ENCODE data around the gene ANKRD44.

ANKRD44 gene

DNA sequence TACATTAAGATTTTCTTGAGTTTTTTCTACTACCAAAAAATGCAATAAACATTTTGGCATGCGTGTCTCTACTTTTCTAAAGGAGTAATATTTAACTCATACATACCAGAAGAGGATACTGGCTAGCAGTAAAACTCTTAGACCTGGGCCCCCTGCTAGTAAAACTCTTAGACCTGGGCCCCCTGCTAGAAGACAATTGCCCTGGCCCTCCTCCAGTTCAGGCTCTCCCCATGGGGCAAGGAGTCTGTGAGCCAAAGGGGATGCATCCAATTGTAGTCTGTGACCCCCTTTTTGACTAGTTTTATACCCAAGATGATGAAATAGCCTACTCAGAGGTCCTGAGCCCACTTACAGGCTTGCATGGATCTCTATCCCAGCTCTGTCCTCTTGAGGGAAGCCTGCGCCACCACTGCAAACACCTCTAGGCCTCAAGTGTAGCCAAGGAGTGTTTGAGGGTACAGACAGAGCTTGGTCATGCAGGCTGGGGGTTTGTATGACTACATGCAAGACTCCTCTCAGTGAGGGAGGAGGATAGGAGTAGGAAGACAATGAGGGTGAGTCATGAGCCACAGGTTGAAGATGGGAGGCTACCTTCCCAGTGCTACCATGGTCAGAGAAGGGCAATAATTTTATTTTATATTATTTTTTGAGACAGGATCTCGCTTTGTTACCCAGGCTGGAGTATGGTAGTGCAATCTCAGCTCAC is 338.9 kb downstream of the ANKRD44 start:
- ATAC-seq = no peak

DNA sequence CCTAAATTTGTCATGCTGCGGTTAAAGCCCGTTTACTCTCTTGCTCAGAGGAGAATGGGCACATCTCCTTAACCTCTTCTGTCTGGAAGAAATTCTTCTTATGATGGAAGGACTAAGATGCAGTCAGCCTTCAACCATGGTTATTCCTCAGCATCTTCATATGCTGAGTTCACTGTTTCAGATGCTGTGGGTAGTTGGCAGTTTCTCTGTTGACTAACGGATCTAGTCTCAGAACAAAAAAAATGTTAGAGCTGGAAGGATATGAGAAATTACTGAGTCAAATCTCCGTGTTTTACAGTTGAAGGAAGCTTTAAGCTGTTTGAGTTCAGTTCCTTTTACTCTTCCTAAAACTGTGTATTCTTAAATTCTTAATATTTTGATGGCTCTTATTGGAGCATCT is 340.5 kb downstream of the ANKRD44 start:
- ATAC-seq = no peak

DNA sequence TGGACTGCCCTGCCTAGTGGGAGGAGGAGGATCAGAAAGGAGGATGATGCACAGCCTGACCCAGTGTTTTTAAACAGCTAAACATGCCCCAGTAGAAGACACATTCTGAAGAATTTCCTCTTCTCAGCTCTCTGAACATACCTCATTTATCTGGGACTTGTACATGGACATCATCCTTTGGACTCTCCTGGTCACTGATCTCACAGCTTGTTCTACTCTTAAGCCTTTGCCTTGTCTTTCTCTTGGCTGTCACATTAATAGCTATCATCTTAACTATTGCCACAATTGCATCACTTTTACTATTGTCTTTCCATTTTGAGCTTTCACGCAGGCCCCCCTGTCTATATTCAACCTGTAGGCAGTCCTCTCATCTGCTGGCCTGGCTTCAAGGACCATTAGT is 342.1 kb downstream of the ANKRD44 start:
- ATAC-seq = no peak

DNA sequence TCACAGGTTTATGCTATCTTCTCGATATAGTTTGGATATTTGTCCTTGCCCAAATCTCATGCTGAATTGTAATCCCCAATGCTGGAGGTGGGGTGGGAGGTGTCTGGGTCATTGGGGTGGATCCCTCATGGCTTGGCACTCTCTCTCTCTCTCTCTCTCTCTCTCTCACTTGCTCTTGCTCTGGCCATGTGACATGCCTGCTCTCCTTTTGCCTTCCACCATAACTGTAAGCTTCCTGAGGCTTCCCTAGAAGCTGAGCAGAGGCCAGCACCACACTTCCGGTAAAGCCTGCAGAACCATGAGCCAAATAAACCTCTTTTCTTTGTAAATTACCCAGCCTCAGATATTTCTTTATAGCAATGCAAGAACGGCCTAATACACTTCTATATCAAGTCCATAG is 342.8 kb downstream of the ANKRD44 start:
- ATAC-seq = no peak

DNA sequence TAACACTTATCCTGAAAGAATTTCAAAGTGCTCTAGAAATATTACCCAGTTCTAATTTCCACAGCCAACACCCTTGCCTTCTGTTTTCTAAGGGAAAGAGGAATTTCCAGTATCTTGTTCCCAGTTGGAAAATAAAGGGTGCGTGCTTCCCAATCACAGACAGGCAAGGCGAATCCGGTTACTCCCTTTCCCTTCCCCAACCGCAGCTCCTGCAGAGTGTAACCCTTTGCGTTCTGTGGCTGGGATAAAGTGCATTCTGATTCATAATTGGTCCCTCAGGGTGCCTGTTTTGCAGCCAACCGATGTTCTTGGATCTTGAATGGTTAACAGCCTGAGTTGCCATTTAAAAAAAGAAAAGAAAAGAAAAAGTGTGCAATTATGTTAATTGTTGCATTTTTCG is 343.5 kb downstream of the ANKRD44 start:
- ATAC-seq = no peak

DNA sequence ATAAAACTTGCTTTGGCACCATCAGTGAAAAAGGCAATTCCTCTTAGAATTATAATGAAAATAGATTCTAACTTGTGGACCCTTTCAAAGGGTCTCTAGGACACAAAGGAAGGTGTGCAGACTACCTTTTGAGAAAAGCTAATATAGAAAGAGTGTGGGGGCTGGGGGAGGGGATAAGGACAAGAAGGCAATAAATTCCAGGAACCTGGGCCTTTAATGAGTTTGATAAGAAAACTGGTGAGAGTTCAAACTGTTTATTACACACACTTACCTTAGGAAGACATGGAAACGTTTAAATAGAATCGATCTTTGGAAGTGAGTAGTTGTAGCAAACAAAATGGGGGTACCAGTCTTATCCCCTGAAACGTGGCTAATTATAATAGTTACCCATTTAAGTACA is 344.5 kb downstream of the ANKRD44 start:
- no peak for ATAC-seq

DNA sequence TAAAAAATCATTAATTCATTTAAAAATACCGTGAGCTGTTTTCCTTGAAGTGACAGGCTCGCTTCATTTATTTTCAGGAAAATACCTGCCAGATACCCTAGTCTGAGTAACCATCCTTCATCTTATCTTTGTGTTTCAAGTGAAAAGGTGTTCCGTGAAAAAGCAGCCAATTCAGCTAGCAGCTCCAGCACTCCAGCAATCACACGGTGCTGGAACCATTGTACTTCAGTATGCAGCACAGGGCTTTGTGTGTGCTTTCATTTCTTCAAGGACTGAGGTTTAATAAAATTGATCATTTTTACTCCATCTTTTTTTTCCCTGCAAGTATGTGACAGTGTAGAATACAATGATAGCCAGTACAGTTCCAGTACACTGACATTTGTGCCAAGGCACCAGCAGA is 344.9 kb downstream of the ANKRD44 start:
- ATAC-seq = no peak

DNA sequence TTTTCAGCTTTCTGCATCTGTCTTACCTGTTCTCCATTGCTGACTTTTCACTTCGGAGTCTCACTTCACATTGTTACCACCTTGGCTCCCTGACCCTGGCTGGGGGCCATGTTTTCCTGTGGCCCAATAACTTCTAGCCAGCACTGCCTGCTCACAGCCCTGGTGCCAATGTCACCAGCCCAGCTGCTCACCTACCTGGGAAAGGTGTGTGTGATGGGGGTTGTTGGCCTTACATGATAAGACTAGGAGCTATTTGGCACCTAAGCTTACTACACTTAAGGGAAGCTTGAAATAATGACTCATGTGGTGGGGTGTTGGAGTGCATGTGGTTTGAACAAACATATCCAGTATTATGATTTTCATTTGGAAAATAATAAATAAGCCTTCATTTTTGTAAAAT is 346.6 kb downstream of the ANKRD44 start:
- ATAC-seq = no peak

DNA sequence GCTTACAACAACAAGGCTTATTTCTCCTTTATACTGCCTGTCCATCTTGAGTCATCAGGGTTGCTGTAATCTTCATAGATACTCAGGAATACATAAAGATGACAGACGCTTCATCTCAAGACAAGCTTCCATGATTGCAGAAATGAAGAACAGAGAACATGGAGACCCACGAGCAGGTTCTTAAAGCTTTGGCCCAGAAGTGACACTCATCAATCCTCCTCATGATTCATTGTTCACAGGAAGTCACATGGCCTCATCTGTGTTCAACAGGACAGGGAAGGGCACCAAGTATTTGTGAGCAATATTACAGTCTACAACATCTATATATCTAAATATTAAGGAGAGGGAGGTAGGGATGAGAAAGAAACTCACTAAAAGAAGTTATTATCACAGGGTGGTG is 347.5 kb downstream of the ANKRD44 start:
- peak; percentile 44 to 65 for ATAC-seq

DNA sequence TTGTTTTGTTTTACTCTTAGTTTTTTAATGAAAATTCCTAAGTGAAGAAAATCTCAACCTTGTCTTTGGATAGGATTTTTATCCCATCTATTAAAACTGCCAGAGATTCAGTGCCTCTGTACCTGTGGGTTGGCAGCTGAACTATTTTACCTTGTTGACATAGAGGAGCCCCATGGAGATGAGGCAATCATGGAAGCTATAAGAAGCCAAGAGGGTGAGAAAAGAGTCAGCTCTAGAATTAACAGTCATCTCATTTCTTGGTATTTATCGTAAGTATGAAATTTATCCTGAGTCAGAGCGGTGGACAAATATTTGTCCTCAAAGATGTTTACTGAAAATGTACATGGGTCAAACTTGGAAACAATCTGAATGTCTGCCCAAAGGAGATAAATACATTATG is 348.3 kb downstream of the ANKRD44 start:
- peak in 1 of 2 donors; percentile 57 for ATAC-seq

DNA sequence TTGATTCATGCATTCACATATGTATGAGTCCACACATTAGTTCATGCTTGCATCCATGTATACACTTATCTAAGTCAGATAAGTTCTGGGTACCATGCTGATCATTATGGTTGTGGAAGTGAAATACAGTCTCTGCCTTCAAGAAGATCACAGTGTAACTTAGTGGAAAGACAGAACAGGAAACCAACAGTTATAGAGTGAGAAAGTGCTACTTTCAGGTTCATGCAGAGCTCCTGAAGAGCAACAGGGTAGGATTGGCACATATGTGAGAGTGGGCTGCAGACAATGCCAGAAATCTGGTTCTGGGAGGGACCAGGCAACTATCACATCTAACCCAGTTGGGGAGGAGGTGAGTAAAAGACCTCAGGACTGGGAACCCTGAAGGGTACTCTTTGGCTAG is 348.7 kb downstream of the ANKRD44 start:
- peak; percentile 55 to 66 for ATAC-seq

DNA sequence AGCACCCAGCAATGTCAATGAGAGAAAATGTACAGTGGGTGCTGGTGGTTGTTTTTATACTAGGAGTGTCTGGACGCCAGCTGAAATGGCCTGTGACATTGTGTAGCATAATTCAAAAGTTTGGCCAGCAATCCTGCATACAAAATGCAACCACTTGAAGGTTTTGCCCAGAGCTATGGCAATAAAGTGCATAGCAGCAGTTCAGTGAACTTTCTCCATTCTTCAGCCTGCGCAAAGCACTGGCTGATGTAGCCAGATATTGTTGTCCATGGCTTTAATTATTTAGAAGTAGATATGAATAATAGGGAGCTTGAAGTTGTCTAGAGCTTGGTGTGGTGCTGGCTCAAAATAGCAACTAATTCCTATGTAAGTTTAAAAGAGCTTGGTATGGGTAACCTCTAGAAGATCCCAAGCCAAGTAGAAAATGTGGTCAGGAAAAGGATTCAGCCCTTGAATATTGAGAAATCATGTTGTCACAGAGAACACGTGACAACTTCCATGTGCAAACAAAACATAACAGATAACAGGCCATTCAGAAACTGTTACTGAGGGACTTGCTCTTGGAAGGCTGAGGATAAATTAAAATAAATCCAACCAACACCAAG is 350.7 kb downstream of the ANKRD44 start:
- ATAC-seq = no peak

DNA sequence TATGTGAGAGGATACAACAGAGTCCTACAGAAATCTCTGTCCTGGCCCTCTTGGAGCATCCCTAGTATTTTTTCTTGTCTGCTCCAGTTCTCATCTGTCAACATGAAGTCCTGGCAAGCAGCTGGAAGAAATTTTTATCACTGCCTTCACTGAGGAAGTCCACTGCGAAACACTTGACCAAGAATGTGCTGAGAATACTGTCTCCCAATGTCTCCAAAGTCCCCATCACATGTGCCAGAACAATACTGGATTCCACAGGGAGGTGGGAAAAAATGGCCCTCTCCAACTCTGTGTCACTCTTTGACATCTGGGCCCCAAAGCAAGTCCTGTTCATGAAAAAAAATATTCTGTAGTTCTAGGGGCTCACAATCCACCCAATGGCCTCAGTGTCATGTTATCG is 351.3 kb downstream of the ANKRD44 start:
- ATAC-seq = no peak

DNA sequence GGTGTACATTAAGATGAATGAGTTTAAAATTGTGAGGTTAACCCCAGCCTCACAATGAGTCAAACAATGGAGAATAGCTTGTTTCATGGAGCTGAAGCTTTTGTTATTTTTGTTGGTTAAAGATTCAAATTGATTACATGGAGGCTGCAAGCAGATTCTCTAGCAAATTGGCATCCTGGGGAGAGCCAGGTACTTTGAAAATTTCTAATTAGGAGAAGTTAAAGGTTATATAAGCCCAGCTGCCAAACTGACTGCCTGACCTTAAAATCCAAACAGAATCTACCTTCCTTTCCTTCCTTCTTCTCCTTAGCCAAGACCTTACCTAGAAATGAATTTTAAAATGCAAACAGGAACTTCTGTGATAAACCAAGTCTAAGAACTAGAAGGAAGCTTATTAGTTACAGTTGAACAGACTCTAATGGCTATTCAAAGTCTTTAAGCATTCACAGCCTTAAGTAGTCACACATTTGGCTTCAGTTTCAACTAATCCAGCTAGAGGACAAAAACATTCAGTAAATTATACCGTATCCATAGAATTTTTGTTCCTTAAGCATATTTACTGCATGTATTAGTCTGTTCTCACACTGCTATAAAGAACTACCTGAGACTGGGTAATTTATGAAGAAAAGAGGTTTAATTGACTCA is 352.6 kb downstream of the ANKRD44 start:
- no peak for ATAC-seq

DNA sequence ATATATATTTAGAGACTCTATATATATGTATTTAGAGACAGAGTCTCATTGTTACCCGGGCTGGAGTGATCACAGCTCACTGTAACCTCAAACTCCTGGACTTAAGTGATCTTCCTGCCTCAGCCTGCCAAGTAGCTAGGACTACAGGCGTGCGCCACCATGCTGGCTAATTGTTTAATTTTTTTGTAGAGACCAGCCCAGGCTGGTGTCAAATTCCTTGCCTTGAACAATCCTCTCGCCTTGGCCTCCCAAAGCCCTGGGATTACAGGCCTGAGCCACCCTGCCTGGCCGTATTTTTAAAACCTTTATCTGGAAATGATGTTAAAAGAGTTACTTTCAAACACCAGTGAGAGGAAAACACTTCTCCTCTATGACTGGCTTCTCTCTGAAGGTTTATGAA is 353.1 kb downstream of the ANKRD44 start:
- ATAC-seq = no peak

DNA sequence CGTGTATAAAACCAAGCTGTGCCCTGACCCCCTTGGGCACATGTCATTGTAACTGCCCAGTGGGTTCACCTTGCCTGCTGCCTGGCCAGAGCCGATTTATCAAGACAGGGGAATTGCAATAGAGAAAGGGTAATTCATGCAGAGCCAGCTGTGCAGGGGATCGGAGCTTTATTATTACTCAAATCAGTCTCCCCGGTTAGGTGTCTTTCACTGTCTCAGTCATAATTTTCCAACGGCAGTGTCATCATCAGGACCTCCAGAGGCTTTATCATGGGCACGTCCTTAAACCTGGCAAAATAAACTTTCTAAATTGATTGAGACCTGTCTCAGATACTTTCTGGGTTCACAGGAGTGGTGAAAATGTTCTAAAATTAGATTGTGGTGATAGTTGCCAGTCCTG is 354.5 kb downstream of the ANKRD44 start:
- no peak for ATAC-seq

DNA sequence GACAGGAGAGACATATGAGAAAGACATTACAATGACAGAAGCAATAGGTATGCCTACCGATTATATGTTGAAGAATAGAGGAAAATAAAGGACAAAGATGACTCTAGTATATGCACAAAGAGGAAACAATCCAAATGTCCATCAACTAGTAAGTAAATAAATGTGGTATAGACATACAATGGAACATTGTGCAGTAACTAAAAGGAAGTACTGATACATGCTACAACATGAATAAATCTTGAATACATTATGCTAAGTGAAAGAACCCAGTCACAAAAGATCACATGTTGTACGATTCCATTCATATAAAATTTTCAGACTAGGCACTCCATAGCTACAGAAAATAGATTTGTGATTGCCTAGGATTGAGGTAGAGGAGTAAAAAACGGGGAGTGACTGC is 355.5 kb downstream of the ANKRD44 start:
- no peak for ATAC-seq

DNA sequence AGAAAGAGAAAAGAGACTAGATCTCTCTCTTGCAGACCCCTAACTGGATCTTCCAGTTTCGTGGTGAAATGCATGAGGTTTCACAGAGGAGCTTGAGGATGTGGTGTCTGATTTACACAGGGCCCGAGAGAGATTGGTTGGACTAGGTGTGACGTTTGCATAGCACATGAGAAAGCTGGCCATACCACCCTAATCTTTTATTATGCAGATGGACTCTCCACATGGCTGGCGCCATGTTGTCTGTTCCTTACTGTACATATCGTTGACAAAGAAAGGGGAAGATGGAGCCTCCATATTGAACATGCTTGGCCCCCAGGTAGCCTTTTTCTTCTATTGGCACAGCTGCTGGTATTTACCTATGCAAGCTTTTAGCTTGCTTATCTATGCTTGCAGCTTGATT is 356.6 kb downstream of the ANKRD44 start:
- ATAC-seq = no peak

DNA sequence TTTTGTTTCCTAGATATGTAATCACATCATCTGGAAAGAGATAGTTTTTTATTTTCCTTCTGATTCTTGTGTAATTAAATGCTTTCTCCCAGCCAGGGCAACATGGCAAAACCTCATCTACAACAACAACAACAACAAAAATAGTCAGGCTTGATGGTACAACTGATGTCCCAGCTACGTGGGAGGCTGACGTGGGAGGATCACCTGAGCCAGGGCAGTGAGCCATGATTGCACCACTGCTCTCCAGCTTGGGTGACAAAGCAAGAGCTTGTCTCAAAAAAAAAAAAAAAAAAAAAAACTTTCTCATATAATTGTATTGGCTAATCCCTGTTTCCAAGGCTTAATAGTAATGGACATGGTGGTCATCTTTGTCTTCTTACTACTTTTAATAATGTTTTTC is 357.6 kb downstream of the ANKRD44 start:
- ATAC-seq = no peak

DNA sequence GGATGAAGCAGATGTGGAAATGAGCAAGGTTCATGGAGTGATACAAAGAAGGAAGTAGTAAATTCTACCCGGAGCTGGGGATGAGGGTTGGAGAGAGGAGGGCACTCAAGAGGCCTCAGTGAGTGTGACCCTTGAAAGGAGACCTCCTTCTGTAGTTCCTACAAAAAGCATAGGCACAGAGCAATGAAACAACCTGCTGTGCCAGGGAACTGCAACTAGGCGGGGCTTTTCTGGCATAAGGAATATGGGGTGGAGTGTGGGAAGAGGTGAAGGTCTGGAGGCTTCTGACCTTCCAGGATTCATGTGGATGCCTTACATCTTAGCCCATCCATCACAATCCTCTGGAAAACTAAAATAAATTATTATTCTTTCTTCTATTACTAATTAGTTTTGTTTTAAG is 358.6 kb downstream of the ANKRD44 start:
- ATAC-seq = no peak

DNA sequence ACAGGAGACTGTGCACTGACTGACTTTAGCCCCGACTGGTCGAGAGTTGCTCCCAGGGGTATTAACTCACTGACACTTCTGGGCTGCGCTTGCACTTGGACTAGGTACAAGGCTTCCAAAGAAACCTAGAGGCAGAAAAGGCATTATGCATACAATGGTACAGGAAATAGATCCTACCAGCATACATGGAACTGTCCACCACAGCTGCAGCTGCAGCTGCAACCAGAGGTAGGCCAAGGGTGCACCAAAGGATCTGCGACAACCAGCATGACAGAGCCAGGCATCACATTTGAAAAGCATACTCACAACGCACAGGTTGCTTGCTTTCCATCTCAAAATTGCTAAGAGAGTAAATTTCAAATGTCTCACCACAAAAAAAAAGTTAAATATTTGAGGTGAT is 361.5 kb downstream of the ANKRD44 start:
- no peak for ATAC-seq

DNA sequence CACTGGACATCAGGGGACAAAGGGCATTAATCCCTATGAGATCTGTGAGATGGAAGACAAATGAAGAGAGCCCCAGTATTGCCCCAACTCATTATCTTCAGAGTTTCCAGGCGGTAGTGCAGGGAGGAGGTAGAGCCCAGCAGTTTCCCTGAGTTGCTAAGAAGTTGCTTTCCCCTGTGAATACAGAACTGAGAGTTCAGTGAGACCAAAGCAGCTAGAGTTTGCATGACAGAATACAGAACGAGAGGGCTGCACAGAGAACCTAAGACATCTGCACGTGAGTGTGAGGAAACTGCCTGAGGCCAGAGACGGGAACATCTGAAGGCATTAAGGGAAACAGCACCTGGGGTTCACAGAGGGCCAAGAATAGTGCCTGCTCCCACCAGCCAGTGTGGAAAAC is 366.0 kb downstream of the ANKRD44 start:
- ATAC-seq = no peak

DNA sequence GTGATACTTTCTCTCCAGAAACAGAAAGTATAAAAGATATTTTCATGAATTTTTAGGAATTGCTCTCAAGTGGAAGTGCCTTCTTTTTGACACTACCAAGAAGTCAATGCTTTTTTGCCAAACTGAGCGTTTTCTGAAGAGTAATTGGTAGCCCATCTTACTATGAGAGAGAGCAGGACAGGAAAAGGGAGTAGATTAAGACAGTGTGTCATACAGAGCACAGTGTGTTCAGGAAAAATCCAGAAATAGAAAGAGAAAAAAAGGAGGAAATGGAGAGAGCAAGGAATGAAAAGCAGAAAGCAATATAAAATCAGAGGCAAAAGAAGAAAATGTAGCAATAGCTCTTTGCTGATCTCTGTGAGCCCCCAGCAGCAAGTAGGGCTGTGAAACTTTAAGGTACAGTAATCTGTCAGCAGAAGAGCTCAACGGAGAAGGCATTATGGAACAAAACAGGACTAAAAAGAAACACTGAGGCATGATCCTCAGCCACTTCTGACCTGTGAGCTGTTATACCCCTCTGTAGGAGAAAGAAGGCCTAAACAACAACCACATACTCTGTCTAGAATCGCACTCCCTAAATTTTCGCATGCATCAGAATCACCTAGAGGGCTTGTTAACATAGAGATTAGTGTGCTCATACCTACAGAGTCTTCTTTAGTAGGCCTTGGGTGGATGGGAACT is 369.0 kb downstream of the ANKRD44 start:
- ATAC-seq = no peak

DNA sequence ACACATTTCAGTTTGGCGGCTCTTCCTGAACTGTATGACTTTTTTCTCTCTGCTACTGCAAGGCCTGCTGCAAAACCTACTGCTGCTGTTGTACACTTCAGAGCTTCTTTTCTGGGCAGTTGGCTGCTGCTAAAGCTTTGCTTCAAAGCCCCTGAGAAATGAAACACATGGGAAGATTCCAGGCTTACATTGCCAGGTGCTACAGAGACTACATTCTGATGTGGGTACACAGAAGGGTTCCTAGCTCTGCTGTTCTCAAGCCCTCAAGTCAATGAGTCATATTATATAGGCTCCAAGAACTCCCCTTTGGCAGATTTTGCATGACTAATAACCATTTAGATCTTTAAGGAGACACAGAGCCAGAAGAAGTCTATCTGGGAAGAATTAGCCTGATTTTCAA is 371.2 kb downstream of the ANKRD44 start:
- no peak for ATAC-seq

All from activated CD4-positive, CD25-positive, alpha-beta regulatory T cell treated with anti-CD3 and anti-CD28 coated beads, Interleukin-2, amount 50 U/mL, for 24 hours (primary cell).